D721Med (cell line): Measurements from ENCODE around the gene BSPRY.

Experiments used
- DNase-seq: peaks from one replicate; pipeline ENCODE4 v3.0.0; 2011; ENCODE audit warnings: low spot score; ENCODE audit not compliant: insufficient read length
- FAIRE-seq: peaks from 2 replicates; lab custom pipeline; 2011; peaks lifted over from hg19 to GRCh38; lab: Jason Lieb, UNC
- TF ChIP-seq, protein P1 (sequence below): IDR thresholded peaks from 2 replicates; pipeline ENCODE4 v1.5.1; 2012; ENCODE audit warnings: mild to moderate bottlenecking, control low read depth; ENCODE audit not compliant: insufficient read depth; ENCODE audit errors: missing control alignments

The BSPRY gene

DNA sequence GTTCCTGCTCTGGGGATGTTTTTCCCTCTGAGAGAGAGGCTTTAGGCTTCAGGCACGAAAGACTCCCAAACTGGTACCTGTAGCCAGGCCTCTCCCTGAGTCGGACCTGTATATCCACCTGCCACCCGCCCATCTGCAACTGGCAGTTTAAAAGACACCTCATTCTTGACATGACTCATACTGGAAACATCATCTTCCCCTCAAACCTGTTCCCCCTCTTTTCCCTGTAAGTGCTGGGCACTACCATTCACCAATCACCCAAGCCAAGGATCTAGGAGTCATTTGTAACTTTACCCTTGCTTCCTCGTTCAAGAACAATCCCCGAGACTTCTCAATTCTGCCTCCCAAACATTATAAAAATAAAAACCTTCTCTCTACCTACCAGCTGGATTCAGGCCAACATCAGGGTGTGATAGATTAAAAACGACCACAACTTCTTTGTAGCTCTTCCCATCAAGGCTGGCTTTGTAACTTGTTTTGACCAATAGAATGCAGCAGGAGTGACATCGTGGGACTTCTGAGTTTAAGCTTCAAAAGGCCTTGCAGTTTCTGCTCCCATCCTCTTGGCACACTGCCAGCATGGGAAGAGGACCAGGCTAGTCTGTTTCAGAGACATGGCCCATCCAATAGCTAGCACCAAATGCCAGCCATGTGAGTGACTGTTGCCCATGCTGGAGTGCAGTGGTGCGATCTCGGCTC, 7.5 kb upstream of the BSPRY start:
- DNase-seq, result no peak
- TF ChIP-seq, protein P1, sequence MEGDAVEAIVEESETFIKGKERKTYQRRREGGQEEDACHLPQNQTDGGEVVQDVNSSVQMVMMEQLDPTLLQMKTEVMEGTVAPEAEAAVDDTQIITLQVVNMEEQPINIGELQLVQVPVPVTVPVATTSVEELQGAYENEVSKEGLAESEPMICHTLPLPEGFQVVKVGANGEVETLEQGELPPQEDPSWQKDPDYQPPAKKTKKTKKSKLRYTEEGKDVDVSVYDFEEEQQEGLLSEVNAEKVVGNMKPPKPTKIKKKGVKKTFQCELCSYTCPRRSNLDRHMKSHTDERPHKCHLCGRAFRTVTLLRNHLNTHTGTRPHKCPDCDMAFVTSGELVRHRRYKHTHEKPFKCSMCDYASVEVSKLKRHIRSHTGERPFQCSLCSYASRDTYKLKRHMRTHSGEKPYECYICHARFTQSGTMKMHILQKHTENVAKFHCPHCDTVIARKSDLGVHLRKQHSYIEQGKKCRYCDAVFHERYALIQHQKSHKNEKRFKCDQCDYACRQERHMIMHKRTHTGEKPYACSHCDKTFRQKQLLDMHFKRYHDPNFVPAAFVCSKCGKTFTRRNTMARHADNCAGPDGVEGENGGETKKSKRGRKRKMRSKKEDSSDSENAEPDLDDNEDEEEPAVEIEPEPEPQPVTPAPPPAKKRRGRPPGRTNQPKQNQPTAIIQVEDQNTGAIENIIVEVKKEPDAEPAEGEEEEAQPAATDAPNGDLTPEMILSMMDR, result no peak
- FAIRE-seq, result no peak

DNA sequence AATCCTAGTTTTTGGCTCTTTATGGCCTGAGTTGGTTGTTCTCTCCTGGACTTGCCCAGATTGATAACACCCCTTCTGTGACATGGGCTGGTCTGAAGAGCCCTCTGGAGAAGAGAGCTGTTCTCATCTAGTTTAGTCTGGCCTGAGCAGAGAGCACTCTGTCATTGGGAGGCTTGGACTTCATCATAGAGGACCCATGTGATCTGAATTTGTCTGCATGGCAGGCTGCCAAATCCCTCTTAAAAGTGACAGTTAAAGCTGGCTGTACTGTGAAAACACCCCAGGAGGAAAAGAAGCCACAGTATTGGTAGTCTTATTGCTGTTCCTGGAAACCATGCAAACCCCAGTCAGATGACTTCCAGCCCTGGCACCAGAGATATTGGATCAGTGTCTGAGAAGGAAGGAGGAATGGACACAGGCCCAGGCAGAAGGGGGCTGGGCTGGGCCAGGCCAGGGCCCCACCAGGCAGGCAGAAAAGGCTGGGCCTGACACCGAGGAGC, 5.6 kb upstream of the BSPRY start:
- DNase-seq (no peak), FAIRE-seq (no peak)
- TF ChIP-seq, protein P1, result no peak

GRCh38 chr9:113345190-113345589, 4.2 kb upstream of the BSPRY start:
- TF ChIP-seq, protein P1, result no peak
- FAIRE-seq, result no peak
- no peak for DNase-seq

DNA sequence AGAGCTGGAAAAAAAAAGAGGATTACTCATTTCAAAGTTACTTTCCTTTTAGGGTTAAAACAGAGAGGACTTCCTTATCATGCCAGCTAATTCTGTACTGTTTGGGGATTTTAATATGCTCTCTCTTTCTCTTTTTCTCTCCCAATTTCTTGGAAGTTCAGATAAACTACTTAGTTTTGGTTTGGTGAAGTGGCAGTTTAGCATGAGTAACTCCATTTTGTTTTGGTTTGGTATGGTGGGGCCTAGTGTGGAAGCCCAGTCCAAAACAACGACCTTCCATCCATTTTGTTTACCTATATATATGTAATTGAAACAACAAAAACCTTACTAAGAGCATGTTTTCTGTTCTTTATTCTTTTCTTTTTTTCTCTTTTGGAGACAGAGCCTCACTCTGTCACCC, 3.7 kb upstream of the BSPRY start:
- DNase-seq, result no peak

GRCh38 chr9:113348437-113348836, 904 bp upstream of the BSPRY start:
- TF ChIP-seq, protein P1, result no peak
- FAIRE-seq (no peak), DNase-seq (no peak)

More for the DNA sequence above, 3.7 kb upstream of the BSPRY start:
- no peak for FAIRE-seq
- TF ChIP-seq, protein P1, result no peak

- DNase-seq (no peak), FAIRE-seq (no peak)
- TF ChIP-seq, protein P1, result no peak
Observed at GRCh38 chr9:113349066-113349444, 286 bp upstream of the BSPRY start.

DNA sequence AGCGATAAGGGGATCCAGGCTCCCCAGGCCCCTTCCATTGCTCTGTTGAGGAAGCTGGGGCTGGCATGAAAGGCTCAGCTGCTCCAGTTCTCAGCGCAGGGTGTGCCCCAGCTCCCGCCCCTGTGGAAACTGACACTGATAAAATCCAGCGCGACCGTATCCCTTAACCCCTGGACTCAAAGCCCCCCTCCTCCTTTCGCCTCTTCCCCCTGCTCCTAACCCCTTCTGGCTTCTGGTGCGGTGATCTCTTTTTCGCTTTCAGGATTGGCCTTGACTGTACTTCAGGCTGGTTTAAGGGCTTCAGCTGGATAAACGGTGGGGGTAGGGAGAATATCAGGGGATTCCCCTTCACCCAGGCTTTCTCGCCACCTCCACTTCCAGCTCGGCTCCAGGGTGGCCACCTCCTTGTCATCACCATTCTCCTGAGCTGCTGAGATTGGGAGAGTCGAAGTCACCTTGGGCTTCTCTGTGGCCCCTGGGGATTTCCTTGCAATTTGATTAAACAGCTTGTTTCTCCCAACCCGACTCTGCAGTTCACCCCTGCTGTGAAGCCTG, 843 bp downstream of the BSPRY start:
- DNase-seq, result no peak

More for the DNA sequence above, 843 bp downstream of the BSPRY start:
- TF ChIP-seq, protein P1, result no peak
- no peak for FAIRE-seq
